Muscle layer of duodenum (tissue), 2 donors: ENCODE results near the gene PTGES.

Source experiments
- H3K27ac ChIP-seq: one replicate; pipeline ENCODE4 v1.7.0; 2013; ENCODE audit warnings: mild to moderate bottlenecking, low read length
- H3K27me3 ChIP-seq: one replicate; pipeline ENCODE4 v1.7.0; 2013; ENCODE audit warnings: low read depth, mild to moderate bottlenecking, control low read depth, low read length
- H3K36me3 ChIP-seq, 2 donors: one replicate each; pipeline ENCODE4 v1.7.0; 2013; ENCODE audit warnings: low read length in 2 of 2, control low read depth in 1 of 2, mild to moderate bottlenecking in 1 of 2; ENCODE audit not compliant: insufficient read depth in 2 of 2, control insufficient read depth in 1 of 2
- H3K4me1 ChIP-seq, 2 donors: one replicate each; pipeline ENCODE4 v1.7.0; 2013; ENCODE audit warnings: low read length in 2 of 2, mild to moderate bottlenecking in 2 of 2, control low read depth in 1 of 2, moderate library complexity in 1 of 2; ENCODE audit not compliant: insufficient read depth in 2 of 2, control insufficient read depth in 1 of 2
- H3K4me3 ChIP-seq, 2 donors: one replicate each; pipeline ENCODE4 v1.7.0; 2013; ENCODE audit warnings: low read length in 2 of 2, low read depth in 1 of 2, mild to moderate bottlenecking in 1 of 2
- H3K9me3 ChIP-seq, 2 donors: one replicate each; pipeline ENCODE4 v1.7.0; 2013; ENCODE audit warnings: low read length in 2 of 2, control low read depth in 1 of 2, mild to moderate bottlenecking in 1 of 2; ENCODE audit not compliant: control insufficient read depth in 1 of 2
- donor health status: healthy.

Gene PTGES

GRCh38 chr9:129696944-129697655 lies 55.7 kb downstream of the PTGES start:
- no peak overlapping the region for H3K27ac ChIP-seq
- H3K4me3 ChIP-seq: peak overlapping the region in 1 of 2 donors; percentile 36
- H3K4me1 ChIP-seq: peaks cover 0 to 4% of the 10 kb centered on the region in 2 donors
- H3K27me3 ChIP-seq: no peaks in the 10 kb centered on the region
- H3K9me3 ChIP-seq: no peaks in the 10 kb centered on the region
- no peaks in the 10 kb centered on the region for H3K36me3 ChIP-seq

- no peak overlapping the region for H3K27ac ChIP-seq
- no peaks in the 10 kb centered on the region for H3K9me3 ChIP-seq
- no peak overlapping the region for H3K4me3 ChIP-seq
- no peaks in the 10 kb centered on the region for H3K27me3 ChIP-seq
- no peaks in the 10 kb centered on the region for H3K36me3 ChIP-seq
- H3K4me1 ChIP-seq: peaks cover 0 to 4% of the 10 kb centered on the region in 2 donors
These were observed 57.0 kb downstream of the PTGES start for GRCh38 chr9:129695870-129696269.

- H3K4me1 ChIP-seq: peaks cover 0 to 4% of the 10 kb centered on the region in 2 donors
- H3K36me3 ChIP-seq: no peaks in the 10 kb centered on the region
- no peak overlapping the region for H3K27ac ChIP-seq
- H3K27me3 ChIP-seq: no peaks in the 10 kb centered on the region
- no peak overlapping the region for H3K4me3 ChIP-seq
- H3K9me3 ChIP-seq: no peaks in the 10 kb centered on the region
These were observed 58.6 kb downstream of the PTGES start for GRCh38 chr9:129694243-129694646.

GRCh38 chr9:129693741-129694140 lies 59.1 kb downstream of the PTGES start:
- Histone ChIP-seq H3K9me3 (no peaks in the 10 kb centered on the region), H3K4me3 (no peak overlapping the region), H3K27me3 (no peaks in the 10 kb centered on the region), H3K36me3 (no peaks in the 10 kb centered on the region), H3K27ac (no peak overlapping the region), H3K4me1 (peaks cover 0 to 4% of the 10 kb centered on the region in 2 donors)

GRCh38 chr9:129692534-129692933 lies 60.3 kb downstream of the PTGES start:
- H3K27ac ChIP-seq: no peak overlapping the region
- H3K27me3 ChIP-seq: no peaks in the 10 kb centered on the region
- no peaks in the 10 kb centered on the region for H3K36me3 ChIP-seq
- H3K4me3 ChIP-seq: no peak overlapping the region
- peaks cover 0 to under 1% of the 10 kb centered on the region in 2 donors for H3K4me1 ChIP-seq
- no peaks in the 10 kb centered on the region for H3K9me3 ChIP-seq
